Activated T-helper 1 cell treated with anti-CD3 and anti-CD28 coated beads, Interleukin-12 subunit alpha, Interleukin-12 subunit beta, Interleukin-2, Interleukin-4 antibody, amounts not matched to agents 30 ng/mL and 10 ng/mL and 1 ng/mL, durations not matched to agents 14 hours and 24 hours and 36 hours (primary cell): ENCODE measurements around the gene ATP5MC2. TPM values are rescaled to one million over a fixed set of nuclear protein-coding genes. Genes with fewer than 3 reads are reported as not detected.
"Not testable (repeated sequence)": the region's sequence is repeated elsewhere in the genome, so short reads cannot be mapped to it uniquely, and the experiment has no call there.

Experiments
- DNase-seq: peaks from one replicate; pipeline ENCODE4 v3.0.0; 2021; ENCODE audit warnings: low spot score
- H3K27ac Mint-ChIP-seq: one replicate; pipeline ENCODE4 v1.8.0; 2021; ENCODE audit warnings: mild to moderate bottlenecking, mixed read lengths
- H3K27me3 Mint-ChIP-seq: one replicate; pipeline ENCODE4 v1.8.0; 2022; ENCODE audit warnings: mild to moderate bottlenecking, moderate library complexity, mixed read lengths; ENCODE audit not compliant: insufficient read depth
- H3K36me3 Mint-ChIP-seq: one replicate; pipeline ENCODE4 v1.8.0; 2021; ENCODE audit warnings: low read depth, mixed read lengths
- H3K4me1 Mint-ChIP-seq: one replicate; pipeline ENCODE4 v1.8.0; 2021; ENCODE audit warnings: low read depth, mixed read lengths
- H3K4me3 Mint-ChIP-seq: one replicate; pipeline ENCODE4 v1.8.0; 2021; ENCODE audit warnings: mild to moderate bottlenecking, moderate library complexity, mixed read lengths
- H3K9me3 Mint-ChIP-seq: one replicate; pipeline ENCODE4 v1.8.0; 2021; ENCODE audit warnings: mixed read lengths
- intact Hi-C: fragments of 100-400 bp; cut with micrococcal nuclease; formaldehyde crosslinking; loops from one replicate; pipeline ENCODE4 v1.15.1; 2024
- total RNA-seq: library from RNA; stranded (reverse); gene quantifications from 2 replicates; pipeline ENCODE4 v1.2.3, GENCODE V29; 2022

The ATP5MC2 gene
- total RNA-seq = 363 and 383 TPM in 2 replicates

- DNase-seq = peak; percentile 95
- intact Hi-C loops = loop anchor here (1.0 to 2.0 kb wide), 11 partner anchors 20 to 669 kb away; partner anchors contain the start of genes ATF7, CALCOCO1 and EIF4B
- peak within 1 kb of the TSS; percentile 87 for H3K4me3 Mint-ChIP-seq
- peaks cover 27% of the 10 kb centered on the region for H3K27me3 Mint-ChIP-seq
- H3K9me3 Mint-ChIP-seq = no peaks in the 10 kb centered on the region
- H3K27ac Mint-ChIP-seq = peak within 1 kb of the TSS; percentile 95
- peaks cover 26% of the 10 kb centered on the region for H3K36me3 Mint-ChIP-seq
- peaks cover 22% of the 10 kb centered on the region for H3K4me1 Mint-ChIP-seq
Observed at GRCh38 chr12:53675701-53676607, at the start of gene ATP5MC2. Gene ATP5MC2 (minus strand): TSS chr12:53676083. CDS start chr12:53672614, 3,469 bp downstream.

GRCh38 chr12:53722450-53723041 is 46.7 kb upstream of the ATP5MC2 start:
- Mint-ChIP-seq H3K36me3 (peaks cover 35% of the 10 kb centered on the region), H3K27me3 (no peaks in the 10 kb centered on the region), H3K27ac (no peak overlapping the region), H3K4me1 (peaks cover 19% of the 10 kb centered on the region), H3K9me3 (no peaks in the 10 kb centered on the region), H3K4me3 (no peak overlapping the region)
- intact Hi-C loops = no loop called here
- DNase-seq = no peak

GRCh38 chr12:53720946-53721345 is 45.1 kb upstream of the ATP5MC2 start:
- intact Hi-C loops = no loop called here
- Mint-ChIP-seq H3K27ac (no peak overlapping the region), H3K36me3 (peaks cover 39% of the 10 kb centered on the region), H3K4me1 (peaks cover 4% of the 10 kb centered on the region), H3K27me3 (no peaks in the 10 kb centered on the region), H3K9me3 (no peaks in the 10 kb centered on the region), H3K4me3 (no peak overlapping the region)
- DNase-seq = no peak

- H3K4me1 Mint-ChIP-seq = no peaks in the 10 kb centered on the region
- H3K27ac Mint-ChIP-seq = no peak overlapping the region
Observed at GRCh38 chr12:53719649-53720048, 43.8 kb upstream of the ATP5MC2 start.

GRCh38 chr12:53718567-53718966 is 42.7 kb upstream of the ATP5MC2 start:
- DNase-seq, H3K27ac Mint-ChIP-seq, H3K27me3 Mint-ChIP-seq, intact Hi-C loops, H3K4me3 Mint-ChIP-seq, H3K4me1 Mint-ChIP-seq, H3K9me3 Mint-ChIP-seq: not testable (repeated sequence)
- peaks cover 30% of the 10 kb centered on the region for H3K36me3 Mint-ChIP-seq

More at GRCh38 chr12:53719649-53720048, 43.8 kb upstream of the ATP5MC2 start:
- intact Hi-C loops = no loop called here
- H3K27me3 Mint-ChIP-seq = no peaks in the 10 kb centered on the region
- H3K36me3 Mint-ChIP-seq = peaks cover 34% of the 10 kb centered on the region
- H3K4me3 Mint-ChIP-seq = no peak overlapping the region
- no peaks in the 10 kb centered on the region for H3K9me3 Mint-ChIP-seq
- no peak for DNase-seq

- Mint-ChIP-seq H3K4me1 (no peaks in the 10 kb centered on the region), H3K9me3 (no peaks in the 10 kb centered on the region), H3K4me3 (no peak overlapping the region), H3K27me3 (no peaks in the 10 kb centered on the region), H3K27ac (no peak overlapping the region), H3K36me3 (peaks cover 20% of the 10 kb centered on the region)
- no peak for DNase-seq
- intact Hi-C loops = no loop called here
Observed at GRCh38 chr12:53717319-53717718, 41.4 kb upstream of the ATP5MC2 start.

- intact Hi-C loops = no loop called here
- peaks cover 1% of the 10 kb centered on the region for H3K27me3 Mint-ChIP-seq
Observed at GRCh38 chr12:53714004-53714403, 38.1 kb upstream of the ATP5MC2 start.

GRCh38 chr12:53713516-53713915 is 37.6 kb upstream of the ATP5MC2 start:
- H3K9me3 Mint-ChIP-seq = no peaks in the 10 kb centered on the region
- peaks cover 4% of the 10 kb centered on the region for H3K27me3 Mint-ChIP-seq
- intact Hi-C loops = no loop called here
- no peak overlapping the region for H3K4me3 Mint-ChIP-seq
- DNase-seq = no peak
- no peak overlapping the region for H3K27ac Mint-ChIP-seq
- no peaks in the 10 kb centered on the region for H3K4me1 Mint-ChIP-seq
- peaks cover 4% of the 10 kb centered on the region for H3K36me3 Mint-ChIP-seq

More at GRCh38 chr12:53714004-53714403, 38.1 kb upstream of the ATP5MC2 start:
- no peak for DNase-seq
- Mint-ChIP-seq H3K9me3 (no peaks in the 10 kb centered on the region), H3K4me1 (no peaks in the 10 kb centered on the region), H3K36me3 (peaks cover 4% of the 10 kb centered on the region), H3K4me3 (no peak overlapping the region), H3K27ac (no peak overlapping the region)

GRCh38 chr12:53712059-53712643 is 36.3 kb upstream of the ATP5MC2 start:
- Mint-ChIP-seq H3K4me3 (no peak overlapping the region), H3K36me3 (peaks cover 4% of the 10 kb centered on the region), H3K9me3 (no peaks in the 10 kb centered on the region), H3K27ac (no peak overlapping the region), H3K27me3 (peaks cover 11% of the 10 kb centered on the region), H3K4me1 (no peaks in the 10 kb centered on the region)
- DNase-seq = no peak
- intact Hi-C loops = no loop called here

GRCh38 chr12:53710091-53710490 is 34.2 kb upstream of the ATP5MC2 start:
- no peak for DNase-seq
- H3K27ac Mint-ChIP-seq = no peak overlapping the region
- H3K4me3 Mint-ChIP-seq = no peak overlapping the region
- H3K27me3 Mint-ChIP-seq = peaks cover 11% of the 10 kb centered on the region
- H3K36me3 Mint-ChIP-seq = no peaks in the 10 kb centered on the region
- H3K4me1 Mint-ChIP-seq = no peaks in the 10 kb centered on the region
- intact Hi-C loops = no loop called here
- no peaks in the 10 kb centered on the region for H3K9me3 Mint-ChIP-seq

- no peaks in the 10 kb centered on the region for H3K9me3 Mint-ChIP-seq
- no peak overlapping the region for H3K27ac Mint-ChIP-seq
- peaks cover 12% of the 10 kb centered on the region for H3K27me3 Mint-ChIP-seq
- no peak for DNase-seq
- no peak overlapping the region for H3K4me3 Mint-ChIP-seq
- intact Hi-C loops = no loop called here
- no peaks in the 10 kb centered on the region for H3K4me1 Mint-ChIP-seq
- no peaks in the 10 kb centered on the region for H3K36me3 Mint-ChIP-seq
Observed at GRCh38 chr12:53709671-53710070, 33.8 kb upstream of the ATP5MC2 start.

- Mint-ChIP-seq H3K27ac (no peak overlapping the region), H3K4me1 (peaks cover 7% of the 10 kb centered on the region), H3K4me3 (no peak overlapping the region), H3K36me3 (no peaks in the 10 kb centered on the region), H3K27me3 (peaks cover 45% of the 10 kb centered on the region), H3K9me3 (no peaks in the 10 kb centered on the region)
- intact Hi-C loops = no loop called here
- no peak for DNase-seq
Observed at GRCh38 chr12:53706080-53706479, 30.2 kb upstream of the ATP5MC2 start.

- Mint-ChIP-seq H3K36me3 (no peaks in the 10 kb centered on the region), H3K9me3 (no peaks in the 10 kb centered on the region)
Observed at GRCh38 chr12:53703756-53704155, 27.9 kb upstream of the ATP5MC2 start.

More at GRCh38 chr12:53703756-53704155, 27.9 kb upstream of the ATP5MC2 start:
- peaks cover 63% of the 10 kb centered on the region for H3K27me3 Mint-ChIP-seq
- H3K4me1 Mint-ChIP-seq = peaks cover 7% of the 10 kb centered on the region
- no peak overlapping the region for H3K27ac Mint-ChIP-seq
- DNase-seq = no peak
- no peak overlapping the region for H3K4me3 Mint-ChIP-seq
- intact Hi-C loops = no loop called here
